H9 (cell line): ENCODE measurements around the gene CCM2L. TPM values are rescaled to one million over a fixed set of nuclear protein-coding genes. Genes with fewer than 3 reads are reported as not detected.

ENCODE experiments used
- DNase-seq: peaks from one replicate; pipeline ENCODE4 v3.0.0-alpha.2; 2017
- H2AFZ ChIP-seq: one replicate; pipeline ENCODE4 v1.6.1; 2013; ENCODE audit warnings: mild to moderate bottlenecking, low read length, control low read depth, moderate library complexity
- H2AK5ac ChIP-seq: 2 replicates; pipeline ENCODE4 v1.6.1; 2013; ENCODE audit warnings: low read length, control low read depth, mixed read lengths; ENCODE audit not compliant: insufficient read length
- H2BK120ac ChIP-seq: one replicate; pipeline ENCODE4 v1.6.1; 2013; ENCODE audit warnings: low read depth, mild to moderate bottlenecking, low read length, control low read depth, inconsistent platforms; ENCODE audit not compliant: poor library complexity, severe bottlenecking
- H2BK12ac ChIP-seq: 2 replicates; pipeline ENCODE4 v1.6.1; 2013; ENCODE audit warnings: low read length, control low read depth, mixed read lengths, low read depth; ENCODE audit not compliant: insufficient read length
- H2BK15ac ChIP-seq: 2 replicates; pipeline ENCODE4 v1.6.1; 2013; ENCODE audit warnings: low read depth, low read length, control low read depth
- H2BK20ac ChIP-seq: one replicate; pipeline ENCODE4 v1.6.1; 2013; ENCODE audit warnings: low read depth, mild to moderate bottlenecking, low read length, control low read depth, inconsistent platforms; ENCODE audit not compliant: poor library complexity, severe bottlenecking
- H2BK5ac ChIP-seq: 2 replicates; pipeline ENCODE4 v1.6.1; 2013; ENCODE audit warnings: low read length, control low read depth, mixed read lengths; ENCODE audit not compliant: insufficient read length
- H3K14ac ChIP-seq: 2 replicates; pipeline ENCODE4 v1.6.1; 2013; ENCODE audit warnings: low read length, control low read depth; ENCODE audit not compliant: insufficient read depth
- H3K18ac ChIP-seq: 2 replicates; pipeline ENCODE4 v1.6.1; 2013; ENCODE audit warnings: low read depth, mild to moderate bottlenecking, mixed read lengths, low read length, control low read depth; ENCODE audit not compliant: insufficient read length
- H3K23ac ChIP-seq: 2 replicates; pipeline ENCODE4 v1.6.1; 2013; ENCODE audit warnings: low read length, control low read depth, mixed read lengths, low read depth; ENCODE audit not compliant: insufficient read length
- H3K23me2 ChIP-seq: 2 replicates; pipeline ENCODE4 v1.6.1; 2013; ENCODE audit warnings: low read depth, mild to moderate bottlenecking, mixed read lengths, low read length, control low read depth; ENCODE audit not compliant: insufficient read length, poor library complexity, severe bottlenecking
- H3K27ac ChIP-seq: 2 replicates; pipeline ENCODE4 v1.5.1; 2013; ENCODE audit warnings: low read length, control low read depth, mixed read lengths, low read depth; ENCODE audit not compliant: insufficient read length
- H3K27me3 ChIP-seq: 2 replicates; pipeline ENCODE4 v1.6.1; 2013; ENCODE audit warnings: low read length, control low read depth, inconsistent platforms; ENCODE audit not compliant: insufficient read depth
- H3K4ac ChIP-seq: 2 replicates; pipeline ENCODE4 v1.6.1; 2013; ENCODE audit warnings: low read depth, mild to moderate bottlenecking, control low read depth, inconsistent platforms, low read length, moderate library complexity
- H3K4me1 ChIP-seq: 2 replicates; pipeline ENCODE4 v1.6.1; 2013; ENCODE audit warnings: low read length, control low read depth, inconsistent platforms; ENCODE audit not compliant: insufficient read depth
- H3K4me2 ChIP-seq: 2 replicates; pipeline ENCODE4 v1.6.1; 2013; ENCODE audit warnings: low read length, control low read depth, mixed read lengths; ENCODE audit not compliant: insufficient read length, insufficient read depth
- H3K56ac ChIP-seq: 2 replicates; pipeline ENCODE4 v1.6.1; 2013; ENCODE audit warnings: low read depth, mild to moderate bottlenecking, mixed read lengths, low read length, control low read depth; ENCODE audit not compliant: insufficient read length
- H3K79me1 ChIP-seq: 2 replicates; pipeline ENCODE4 v1.6.1; 2013; ENCODE audit warnings: low read depth, mild to moderate bottlenecking, moderate library complexity, low read length, control low read depth, inconsistent platforms; ENCODE audit not compliant: insufficient read depth, poor library complexity, severe bottlenecking
- H3K79me2 ChIP-seq: 2 replicates; pipeline ENCODE4 v1.6.1; 2013; ENCODE audit warnings: low read length, control low read depth, inconsistent platforms; ENCODE audit not compliant: insufficient read depth
- H3K9ac ChIP-seq: 2 replicates; pipeline ENCODE4 v1.6.1; 2013; ENCODE audit warnings: low read length, control low read depth, mixed read lengths; ENCODE audit not compliant: insufficient read length; ENCODE audit errors: extremely low read depth
- H3K9me3 ChIP-seq: one replicate; pipeline ENCODE4 v1.6.1; 2013; ENCODE audit warnings: low read depth, low read length, inconsistent platforms; ENCODE audit not compliant: control insufficient read depth
- H3T11ph ChIP-seq: one replicate; pipeline ENCODE4 v1.6.1; 2013; ENCODE audit warnings: mild to moderate bottlenecking, low read length, control low read depth, inconsistent platforms
- H4K20me1 ChIP-seq: one replicate; pipeline ENCODE4 v1.6.1; 2013; ENCODE audit not compliant: control insufficient read depth, insufficient read length, insufficient read depth
- H4K5ac ChIP-seq: 2 replicates; pipeline ENCODE4 v1.6.1; 2013; ENCODE audit warnings: low read depth, mild to moderate bottlenecking, mixed read lengths, low read length, control low read depth; ENCODE audit not compliant: insufficient read length
- H4K8ac ChIP-seq: replicated peaks from 2 replicates; pipeline ENCODE4 v1.6.1; 2013; ENCODE audit warnings: low read length, control low read depth, mixed read lengths, low read depth; ENCODE audit not compliant: insufficient read length
- H4K91ac ChIP-seq: 2 replicates; pipeline ENCODE4 v1.6.1; 2013; ENCODE audit warnings: low read depth, mild to moderate bottlenecking, moderate library complexity, mixed read lengths, low read length, control low read depth; ENCODE audit not compliant: insufficient read length
- H3K27ac Mint-ChIP-seq, 3 experiments: 2 replicates in 2 of 3; 3 replicates in 1 of 3; pipeline ENCODE4 v1.8.0; 2020 to 2021; ENCODE audit warnings: mixed read lengths in 3 of 3, mild to moderate bottlenecking in 1 of 3, moderate library complexity in 1 of 3
- H3K27me3 Mint-ChIP-seq: 2 replicates; pipeline ENCODE4 v1.8.0; 2021; ENCODE audit warnings: low read depth, mild to moderate bottlenecking, moderate library complexity, mixed read lengths
- H3K36me3 Mint-ChIP-seq, 3 experiments: 2 replicates in 2 of 3; 3 replicates in 1 of 3; pipeline ENCODE4 v1.8.0; 2020 to 2021; ENCODE audit warnings: low read depth in 3 of 3, mixed read lengths in 3 of 3; ENCODE audit not compliant: insufficient read depth in 1 of 3
- H3K4me1 Mint-ChIP-seq, 2 experiments: 2 replicates each; pipeline ENCODE4 v1.8.0; 2020; ENCODE audit warnings: mixed read lengths in 2 of 2
- H3K4me3 Mint-ChIP-seq, 2 experiments: 2 replicates in 1 of 2; 3 replicates in 1 of 2; pipeline ENCODE4 v1.8.0; 2020 to 2021; ENCODE audit warnings: mild to moderate bottlenecking in 2 of 2, mixed read lengths in 2 of 2, moderate library complexity in 1 of 2
- H3K9me3 Mint-ChIP-seq, 2 experiments: 2 replicates in 1 of 2; 3 replicates in 1 of 2; pipeline ENCODE4 v1.8.0; 2020; ENCODE audit warnings: mild to moderate bottlenecking in 2 of 2, mixed read lengths in 2 of 2, moderate library complexity in 1 of 2
- WGBS: extraction: QIAGEN DNeasy Blood & Tissue Kit; methylation state at CpG from one replicate; pipeline ENCODE4 v1.1.7; 2013; ENCODE audit warnings: missing lambda C conversion rate, low lambda C conversion rate, mixed read lengths; ENCODE audit not compliant: insufficient read length; ENCODE audit errors: extremely low coverage; 5-methylcytosine and 5-hydroxymethylcytosine counted together
- total RNA-seq: library from RNA; stranded (reverse); gene quantifications from 2 replicates; pipeline ENCODE4 v1.2.1, GENCODE V29; 2021
- TF ChIP-seq, protein P1 (sequence below): fragments of 200-600 bp; sonication (generic); conservative IDR thresholded peaks from 3 replicates; pipeline ENCODE4 v1.8.0; 2021; ENCODE audit warnings: antibody characterized with exemption, mild to moderate bottlenecking

Gene CCM2L
- total RNA-seq, 1 experiment from 2014 or later = 4.6 TPM

DNA sequence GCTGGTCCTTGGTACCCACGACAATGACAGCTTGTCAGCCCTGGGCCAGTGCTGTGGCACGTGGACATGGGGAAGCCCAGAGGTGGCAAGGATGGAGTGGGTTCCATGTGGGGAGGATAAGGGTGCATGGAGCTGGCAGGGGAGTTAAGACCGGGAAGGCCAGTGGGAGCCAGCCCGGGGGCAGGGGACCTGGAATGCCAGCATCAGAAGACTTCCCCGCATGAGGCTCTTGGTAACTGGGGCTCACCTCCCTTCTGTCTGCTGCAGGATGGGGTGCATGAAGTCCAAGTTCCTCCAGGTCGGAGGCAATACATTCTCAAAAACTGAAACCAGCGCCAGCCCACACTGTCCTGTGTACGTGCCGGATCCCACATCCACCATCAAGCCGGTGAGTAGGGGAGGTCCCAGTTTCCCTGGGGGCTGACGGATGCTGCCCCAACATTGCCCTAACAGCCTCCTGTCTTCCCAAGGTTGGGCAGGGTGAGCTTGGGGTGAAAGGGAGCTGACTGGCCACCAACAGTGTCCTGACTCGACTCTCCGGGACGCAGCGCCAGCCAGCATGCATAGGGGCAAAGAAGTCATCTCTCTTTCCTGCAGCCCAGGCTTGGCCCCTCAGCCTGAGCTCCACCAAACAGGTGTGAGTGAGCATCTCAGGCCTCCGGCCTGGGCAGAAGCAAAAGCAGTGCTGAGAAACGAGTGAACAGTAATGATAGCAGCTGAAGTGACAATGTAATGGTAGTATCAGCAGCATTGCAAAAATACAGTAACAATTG is 61.3 kb downstream of the CCM2L start:
- H3K4ac ChIP-seq = no peak overlapping the region
- H2AFZ ChIP-seq = no peak overlapping the region

More for the DNA sequence above, 61.3 kb downstream of the CCM2L start:
- no peak overlapping the region for H3T11ph ChIP-seq
- no CpG with 5 or more reads among the region's 17 CpGs for WGBS
- H4K8ac ChIP-seq = no peak overlapping the region
- H3K4me1 Mint-ChIP-seq = peaks cover 12 to 26% of the 10 kb centered on the region in 2 experiments; a peak in 3 of 4 replicates
- no peak overlapping the region for H2BK5ac ChIP-seq
- H3K14ac ChIP-seq = no peak overlapping the region; the same call in 1 of the 2 replicates
- no peaks in the 10 kb centered on the region for H3K9me3 Mint-ChIP-seq
- no peaks in the 10 kb centered on the region for H3K9me3 ChIP-seq
- H3K79me1 ChIP-seq = no peaks in the 10 kb centered on the region
- H3K9ac ChIP-seq = no peak overlapping the region
- H3K4me1 ChIP-seq = no peaks in the 10 kb centered on the region
- no peak for DNase-seq
- H3K23me2 ChIP-seq = no peaks in the 10 kb centered on the region
- H2BK20ac ChIP-seq = no peak overlapping the region
- H4K5ac ChIP-seq = no peak overlapping the region
- no peak overlapping the region for H2BK15ac ChIP-seq
- no peaks in the 10 kb centered on the region for H4K20me1 ChIP-seq
- H3K36me3 Mint-ChIP-seq = no peaks in the 10 kb centered on the region; a peak in 1 of 7 replicates
- H3K27me3 Mint-ChIP-seq = peaks cover 18% of the 10 kb centered on the region
- H4K91ac ChIP-seq = no peak overlapping the region
- no peak overlapping the region for H3K4me3 Mint-ChIP-seq
- no peaks in the 10 kb centered on the region for H3K79me2 ChIP-seq
- no peak overlapping the region for H2BK12ac ChIP-seq
- TF ChIP-seq, protein P1, sequence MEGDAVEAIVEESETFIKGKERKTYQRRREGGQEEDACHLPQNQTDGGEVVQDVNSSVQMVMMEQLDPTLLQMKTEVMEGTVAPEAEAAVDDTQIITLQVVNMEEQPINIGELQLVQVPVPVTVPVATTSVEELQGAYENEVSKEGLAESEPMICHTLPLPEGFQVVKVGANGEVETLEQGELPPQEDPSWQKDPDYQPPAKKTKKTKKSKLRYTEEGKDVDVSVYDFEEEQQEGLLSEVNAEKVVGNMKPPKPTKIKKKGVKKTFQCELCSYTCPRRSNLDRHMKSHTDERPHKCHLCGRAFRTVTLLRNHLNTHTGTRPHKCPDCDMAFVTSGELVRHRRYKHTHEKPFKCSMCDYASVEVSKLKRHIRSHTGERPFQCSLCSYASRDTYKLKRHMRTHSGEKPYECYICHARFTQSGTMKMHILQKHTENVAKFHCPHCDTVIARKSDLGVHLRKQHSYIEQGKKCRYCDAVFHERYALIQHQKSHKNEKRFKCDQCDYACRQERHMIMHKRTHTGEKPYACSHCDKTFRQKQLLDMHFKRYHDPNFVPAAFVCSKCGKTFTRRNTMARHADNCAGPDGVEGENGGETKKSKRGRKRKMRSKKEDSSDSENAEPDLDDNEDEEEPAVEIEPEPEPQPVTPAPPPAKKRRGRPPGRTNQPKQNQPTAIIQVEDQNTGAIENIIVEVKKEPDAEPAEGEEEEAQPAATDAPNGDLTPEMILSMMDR = no peak
- H2BK120ac ChIP-seq = no peak overlapping the region
- no peak overlapping the region for H2AK5ac ChIP-seq
- H3K4me2 ChIP-seq = no peak overlapping the region
- H3K18ac ChIP-seq = peak overlapping the region; percentile 48
- H3K23ac ChIP-seq = no peak overlapping the region
- peak overlapping the region in 2 of 3 experiments; percentile 23 to 51; a peak in 4 of 7 replicates for H3K27ac Mint-ChIP-seq
- H3K27ac ChIP-seq = no peak overlapping the region
- no peak overlapping the region for H3K56ac ChIP-seq
- no peaks in the 10 kb centered on the region for H3K27me3 ChIP-seq
